Measurements from ENCODE around the gene LSM12.

DNA sequence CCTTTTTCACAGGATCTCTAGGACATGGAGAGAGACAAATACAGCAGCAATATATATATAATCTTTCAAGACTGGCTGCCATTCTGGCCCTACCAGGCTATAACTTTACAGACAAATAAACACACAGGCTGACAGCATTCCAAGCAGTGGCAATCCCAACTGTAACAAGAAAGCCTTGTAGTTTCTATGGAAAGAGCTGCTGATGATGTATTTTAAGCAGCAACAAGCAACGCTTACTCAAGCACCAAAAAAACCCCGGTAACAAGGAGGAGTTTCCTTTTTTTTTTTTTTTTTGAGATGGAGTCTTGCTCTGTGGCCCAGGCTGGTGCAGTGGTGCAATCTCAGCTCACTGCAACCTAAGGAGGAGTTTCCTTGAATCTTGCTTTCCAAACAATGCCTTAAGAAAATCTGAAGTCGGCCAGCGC lies 23.2 kb downstream of the LSM12 start:
- TF ChIP-seq POLR2A (IDR thresholded peaks at IDR 0.05): no peak
- TF ChIP-seq, protein P1, sequence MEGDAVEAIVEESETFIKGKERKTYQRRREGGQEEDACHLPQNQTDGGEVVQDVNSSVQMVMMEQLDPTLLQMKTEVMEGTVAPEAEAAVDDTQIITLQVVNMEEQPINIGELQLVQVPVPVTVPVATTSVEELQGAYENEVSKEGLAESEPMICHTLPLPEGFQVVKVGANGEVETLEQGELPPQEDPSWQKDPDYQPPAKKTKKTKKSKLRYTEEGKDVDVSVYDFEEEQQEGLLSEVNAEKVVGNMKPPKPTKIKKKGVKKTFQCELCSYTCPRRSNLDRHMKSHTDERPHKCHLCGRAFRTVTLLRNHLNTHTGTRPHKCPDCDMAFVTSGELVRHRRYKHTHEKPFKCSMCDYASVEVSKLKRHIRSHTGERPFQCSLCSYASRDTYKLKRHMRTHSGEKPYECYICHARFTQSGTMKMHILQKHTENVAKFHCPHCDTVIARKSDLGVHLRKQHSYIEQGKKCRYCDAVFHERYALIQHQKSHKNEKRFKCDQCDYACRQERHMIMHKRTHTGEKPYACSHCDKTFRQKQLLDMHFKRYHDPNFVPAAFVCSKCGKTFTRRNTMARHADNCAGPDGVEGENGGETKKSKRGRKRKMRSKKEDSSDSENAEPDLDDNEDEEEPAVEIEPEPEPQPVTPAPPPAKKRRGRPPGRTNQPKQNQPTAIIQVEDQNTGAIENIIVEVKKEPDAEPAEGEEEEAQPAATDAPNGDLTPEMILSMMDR (IDR thresholded peaks at IDR 0.05 in 4 of 5, conservative IDR thresholded peaks at IDR 0.05 in 1 of 5): no peak

All from gastrocnemius medialis (tissue), 4 donors.